SJCRH30 (cell line): ENCODE data around the gene NAPA. TPM values are rescaled to one million over a fixed set of nuclear protein-coding genes. Genes with fewer than 3 reads are reported as not detected.

Experiments
- DNase-seq, 2 experiments: peaks; one replicate each; pipeline ENCODE4 v3.0.0-alpha.2; 2015 to 2020
- H3K27ac ChIP-seq: fragments of 250-450 bp; sonication (Bioruptor Pico); 2 replicates; pipeline ENCODE4 v1.5.1; 2020; ENCODE audit warnings: mild to moderate bottlenecking, moderate library complexity
- H3K27me3 ChIP-seq: fragments of 250-450 bp; sonication (Bioruptor Pico); 2 replicates; pipeline ENCODE4 v1.5.1; 2020; ENCODE audit warnings: mild to moderate bottlenecking, moderate library complexity
- H3K36me3 ChIP-seq: fragments of 250-450 bp; sonication (Bioruptor Pico); 2 replicates; pipeline ENCODE4 v1.5.1; 2020; ENCODE audit warnings: mild to moderate bottlenecking, moderate library complexity
- H3K4me1 ChIP-seq: fragments of 250-450 bp; sonication (Bioruptor Pico); 2 replicates; pipeline ENCODE4 v1.5.1; 2020; ENCODE audit warnings: mild to moderate bottlenecking, moderate library complexity
- H3K4me3 ChIP-seq: fragments of 250-450 bp; sonication (Bioruptor Pico); 2 replicates; pipeline ENCODE4 v1.5.1; 2020; ENCODE audit warnings: mild to moderate bottlenecking, moderate library complexity
- H3K9me3 ChIP-seq: fragments of 250-450 bp; sonication (Bioruptor Pico); replicated peaks from 2 replicates; pipeline ENCODE4 v1.5.1; 2020; ENCODE audit warnings: mild to moderate bottlenecking, moderate library complexity
- total RNA-seq: library from RNA; depleted of rRNA; stranded (reverse); fragments of >200 nt; shearing (Covaris generic); gene quantifications from 2 replicates; pipeline ENCODE4 v1.2.3, GENCODE V29; 2014

Gene NAPA
- total RNA-seq, 1 experiment from 2014 or later: 77.0 TPM

GRCh38 chr19:47512183-47512947 is 2.5 kb downstream of the NAPA start:
- DNase-seq: peak in 1 of 2 experiments; percentile 6

GRCh38 chr19:47511681-47512080 is 3.2 kb downstream of the NAPA start:
- no peaks in the 10 kb centered on the region for H3K9me3 ChIP-seq
- H3K27ac ChIP-seq: peak overlapping the region; percentile 69
- peak; percentile 82 to 87 for DNase-seq
- no peaks in the 10 kb centered on the region for H3K36me3 ChIP-seq
- no peak overlapping the region for H3K4me3 ChIP-seq
- peaks cover 26% of the 10 kb centered on the region for H3K4me1 ChIP-seq
- H3K27me3 ChIP-seq: no peaks in the 10 kb centered on the region

More at GRCh38 chr19:47512183-47512947, 2.5 kb downstream of the NAPA start:
- no peaks in the 10 kb centered on the region for H3K27me3 ChIP-seq
- peaks cover 26% of the 10 kb centered on the region for H3K4me1 ChIP-seq
- H3K4me3 ChIP-seq: no peak overlapping the region
- no peaks in the 10 kb centered on the region for H3K9me3 ChIP-seq
- peak overlapping the region; percentile 69 for H3K27ac ChIP-seq
- no peaks in the 10 kb centered on the region for H3K36me3 ChIP-seq

DNA sequence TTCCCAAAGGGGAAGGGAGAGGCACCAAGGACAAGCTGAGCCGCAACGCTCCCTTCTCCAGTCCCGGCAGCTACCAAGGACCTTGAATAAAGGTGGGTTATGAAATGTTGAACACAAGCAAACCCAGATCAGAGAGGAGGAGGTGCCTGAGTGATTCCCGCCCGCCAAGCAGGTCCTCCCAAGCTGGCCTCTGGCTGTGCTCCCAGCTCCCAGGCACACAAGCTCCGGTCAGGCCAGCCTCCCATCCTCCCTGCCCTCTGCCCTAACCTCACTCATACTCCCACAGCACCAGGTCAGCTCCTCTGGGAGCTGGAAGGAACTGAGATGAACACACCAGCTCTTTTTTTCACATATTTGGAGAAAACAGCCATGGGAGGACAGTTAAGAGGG is 3.7 kb downstream of the NAPA start:
- H3K36me3 ChIP-seq: 0 out of 2 replicates have a peak, but pooled peaks cover 4% of the 10 kb centered on the region
- no peaks in the 10 kb centered on the region for H3K9me3 ChIP-seq
- no peak for DNase-seq
- H3K4me3 ChIP-seq: no peak overlapping the region
- no peaks in the 10 kb centered on the region for H3K27me3 ChIP-seq
- no peak overlapping the region for H3K27ac ChIP-seq
- H3K4me1 ChIP-seq: peaks cover 26% of the 10 kb centered on the region

DNA sequence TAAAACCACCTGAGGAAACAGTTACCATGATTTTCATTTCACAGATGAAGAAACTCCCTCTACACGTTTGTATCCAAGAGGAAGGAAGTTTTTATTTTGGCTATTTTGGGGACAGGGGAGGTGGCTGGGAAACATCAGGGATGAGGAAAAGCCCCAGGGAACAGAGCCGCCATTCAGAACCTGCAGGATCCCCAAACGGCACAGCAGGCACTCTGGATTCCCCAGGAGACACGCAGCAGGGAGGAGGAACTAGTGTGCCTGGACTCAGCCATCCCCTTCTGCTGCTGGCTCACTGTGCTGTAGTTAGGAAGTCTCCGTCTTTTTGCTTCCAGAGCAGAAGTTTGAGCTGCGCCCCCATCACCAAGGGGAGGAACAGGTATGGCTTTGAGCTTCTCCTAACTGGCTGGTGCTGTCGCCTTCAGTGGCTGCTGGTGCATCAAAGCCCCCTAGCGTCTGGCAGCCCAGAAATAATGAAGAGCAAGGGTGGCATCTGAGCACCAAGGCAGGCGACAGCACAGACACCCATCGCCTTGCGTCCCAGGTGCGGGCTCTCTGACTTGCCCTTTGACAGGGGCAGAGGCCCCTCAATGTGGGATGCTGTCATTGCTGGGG is 4.2 kb downstream of the NAPA start:
- no peaks in the 10 kb centered on the region for H3K9me3 ChIP-seq
- H3K4me1 ChIP-seq: peaks cover 26% of the 10 kb centered on the region
- DNase-seq: no peak
- H3K36me3 ChIP-seq: 0 out of 2 replicates have a peak, but pooled peaks cover 4% of the 10 kb centered on the region
- H3K27ac ChIP-seq: no peak overlapping the region
- no peak overlapping the region for H3K4me3 ChIP-seq
- H3K27me3 ChIP-seq: no peaks in the 10 kb centered on the region

GRCh38 chr19:47509973-47510372 is 4.9 kb downstream of the NAPA start:
- no peak for DNase-seq
- no peaks in the 10 kb centered on the region for H3K27me3 ChIP-seq
- peaks cover 26% of the 10 kb centered on the region for H3K4me1 ChIP-seq
- H3K27ac ChIP-seq: no peak overlapping the region
- H3K36me3 ChIP-seq: 0 out of 2 replicates have a peak, but pooled peaks cover 4% of the 10 kb centered on the region
- H3K4me3 ChIP-seq: no peak overlapping the region
- H3K9me3 ChIP-seq: no peaks in the 10 kb centered on the region

GRCh38 chr19:47509170-47509847 is 5.6 kb downstream of the NAPA start:
- no peaks in the 10 kb centered on the region for H3K27me3 ChIP-seq
- H3K4me1 ChIP-seq: peaks cover 26% of the 10 kb centered on the region
- H3K4me3 ChIP-seq: no peak overlapping the region
- no peak overlapping the region for H3K27ac ChIP-seq
- H3K9me3 ChIP-seq: no peaks in the 10 kb centered on the region
- DNase-seq: peak in 1 of 2 experiments; percentile 4
- 0 out of 2 replicates have a peak, but pooled peaks cover 4% of the 10 kb centered on the region for H3K36me3 ChIP-seq

DNA sequence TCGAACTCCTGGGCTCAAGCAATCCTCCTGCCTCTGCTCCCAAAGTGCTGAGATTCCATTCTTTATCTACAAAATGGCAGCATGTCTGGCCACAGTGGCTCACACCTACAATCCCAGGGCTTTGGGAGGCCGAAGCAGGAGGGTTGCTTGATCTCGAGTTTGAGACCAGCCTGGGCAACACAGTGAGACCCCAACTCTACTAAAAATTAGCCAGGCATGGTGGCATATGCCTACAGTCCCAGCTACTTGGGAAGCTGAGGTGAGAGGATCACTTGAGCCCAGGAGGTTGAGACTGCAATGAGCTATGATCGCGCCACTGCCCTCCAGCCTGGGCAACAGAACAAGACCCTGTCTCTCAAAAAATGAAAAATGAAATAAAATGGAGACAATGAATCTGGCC is 6.1 kb downstream of the NAPA start:
- Histone ChIP-seq H3K4me1 (peaks cover 26% of the 10 kb centered on the region), H3K36me3 (peaks cover 4% of the 10 kb centered on the region; the same call in 1 of the 2 replicates)

GRCh38 chr19:47507924-47508553 is 6.8 kb downstream of the NAPA start:
- H3K9me3 ChIP-seq: no peaks in the 10 kb centered on the region
- no peak overlapping the region for H3K27ac ChIP-seq
- H3K36me3 ChIP-seq: peaks cover 11% of the 10 kb centered on the region; the same call in 1 of the 2 replicates
- H3K4me1 ChIP-seq: peaks cover 22% of the 10 kb centered on the region
- peak in 1 of 2 experiments; percentile 4 for DNase-seq
- H3K4me3 ChIP-seq: no peak overlapping the region
- H3K27me3 ChIP-seq: no peaks in the 10 kb centered on the region

More for the DNA sequence above, 6.1 kb downstream of the NAPA start:
- Histone ChIP-seq H3K9me3 (no peaks in the 10 kb centered on the region), H3K4me3 (no peak overlapping the region), H3K27me3 (no peaks in the 10 kb centered on the region), H3K27ac (no peak overlapping the region)
- DNase-seq: no peak

DNA sequence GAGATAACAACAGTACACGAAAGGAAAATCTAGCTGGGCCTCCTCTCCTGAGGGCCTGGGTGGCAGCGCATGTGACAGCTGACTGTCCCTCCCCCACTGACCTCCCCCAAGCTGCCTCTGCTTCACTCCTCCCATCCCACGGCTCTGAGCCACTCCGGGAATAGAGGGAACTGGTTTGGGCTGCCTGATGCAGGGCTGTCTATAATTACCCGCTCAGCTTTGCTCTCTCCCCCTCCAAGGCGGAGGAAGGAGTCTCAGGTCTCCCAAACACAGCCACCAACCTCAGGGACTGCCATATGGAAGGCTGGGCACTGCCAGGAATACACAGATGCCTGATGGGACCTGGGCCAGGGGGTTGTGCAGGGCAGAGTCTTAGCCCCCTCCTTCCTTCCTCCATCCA is 7.9 kb downstream of the NAPA start:
- H3K27ac ChIP-seq: no peak overlapping the region
- no peak overlapping the region for H3K4me3 ChIP-seq
- H3K27me3 ChIP-seq: no peaks in the 10 kb centered on the region
- peaks cover 16% of the 10 kb centered on the region; the same call in 1 of the 2 replicates for H3K36me3 ChIP-seq
- DNase-seq: no peak
- no peaks in the 10 kb centered on the region for H3K9me3 ChIP-seq
- peaks cover 12% of the 10 kb centered on the region for H3K4me1 ChIP-seq

GRCh38 chr19:47506459-47506858 is 8.4 kb downstream of the NAPA start:
- H3K4me1 ChIP-seq: peaks cover 7% of the 10 kb centered on the region
- no peak overlapping the region for H3K4me3 ChIP-seq
- peak in 1 of 2 experiments; percentile 2 for DNase-seq
- H3K27ac ChIP-seq: no peak overlapping the region
- H3K27me3 ChIP-seq: no peaks in the 10 kb centered on the region
- H3K9me3 ChIP-seq: no peaks in the 10 kb centered on the region
- peaks cover 16% of the 10 kb centered on the region; the same call in 1 of the 2 replicates for H3K36me3 ChIP-seq

DNA sequence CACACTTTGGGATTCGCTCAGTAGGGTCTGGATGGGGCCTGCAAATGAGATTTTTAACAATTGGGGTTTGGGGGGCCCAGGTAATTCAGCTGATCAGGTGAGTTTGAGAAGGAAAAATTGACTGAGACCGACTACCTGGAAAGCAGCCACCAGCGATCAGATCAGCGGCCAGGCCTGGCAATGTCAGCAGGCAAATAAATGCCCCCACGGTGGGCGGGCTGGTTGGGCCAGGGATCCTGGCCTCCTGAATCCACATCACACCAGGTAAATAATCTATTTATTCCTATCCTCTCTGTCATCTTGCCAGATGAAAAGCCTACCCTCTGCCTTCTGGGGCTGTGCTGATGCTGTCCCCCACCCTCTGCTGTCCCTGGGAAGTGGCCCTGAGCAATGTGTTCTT is 9.4 kb downstream of the NAPA start:
- no peaks in the 10 kb centered on the region for H3K4me1 ChIP-seq
- peaks cover 16% of the 10 kb centered on the region for H3K36me3 ChIP-seq
- no peak overlapping the region for H3K4me3 ChIP-seq
- no peak for DNase-seq
- H3K27me3 ChIP-seq: no peaks in the 10 kb centered on the region
- no peaks in the 10 kb centered on the region for H3K9me3 ChIP-seq
- no peak overlapping the region for H3K27ac ChIP-seq

- no peaks in the 10 kb centered on the region for H3K4me1 ChIP-seq
- peaks cover 25% of the 10 kb centered on the region for H3K36me3 ChIP-seq
- no peaks in the 10 kb centered on the region for H3K9me3 ChIP-seq
- H3K27me3 ChIP-seq: no peaks in the 10 kb centered on the region
- no peak overlapping the region for H3K27ac ChIP-seq
- H3K4me3 ChIP-seq: no peak overlapping the region
- DNase-seq: no peak
Measured at GRCh38 chr19:47503826-47504150, 11.1 kb downstream of the NAPA start.

DNA sequence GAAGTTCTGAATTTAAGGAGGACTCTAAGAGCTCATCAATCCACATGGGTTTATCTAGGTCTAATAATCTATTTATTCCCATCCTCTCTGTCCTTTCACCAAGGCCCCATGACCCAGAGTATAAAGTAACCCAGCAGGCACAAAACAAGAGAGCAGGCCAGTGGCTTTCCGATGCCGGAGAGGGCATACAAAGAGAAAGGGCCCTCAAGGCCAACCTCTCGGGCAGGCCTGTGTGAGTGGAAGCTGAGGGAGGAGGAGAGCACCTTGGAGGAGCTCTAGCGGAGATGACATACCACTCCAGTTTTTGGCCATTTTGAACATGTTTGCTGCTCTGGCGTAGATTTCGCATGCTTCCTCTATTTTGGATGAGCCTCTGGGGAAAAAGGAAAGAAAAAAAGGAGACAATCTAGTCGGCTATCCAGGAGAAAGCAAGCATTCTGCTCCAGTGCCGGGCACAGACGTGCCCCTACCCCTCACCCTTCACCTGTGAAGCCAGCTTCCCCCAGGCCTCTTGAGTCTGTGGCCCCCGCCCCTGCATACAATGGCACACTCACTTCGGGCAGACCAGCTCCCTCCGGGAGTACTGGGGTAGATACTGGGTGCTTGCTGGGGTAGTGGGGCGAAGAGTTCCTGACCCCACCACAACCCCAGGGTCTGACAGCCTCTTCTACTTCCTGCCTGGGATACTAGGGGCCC is 11.6 kb downstream of the NAPA start:
- H3K27me3 ChIP-seq: no peaks in the 10 kb centered on the region
- no peaks in the 10 kb centered on the region for H3K9me3 ChIP-seq
- peaks cover 25% of the 10 kb centered on the region for H3K36me3 ChIP-seq
- no peaks in the 10 kb centered on the region; the same call in 1 of the 2 replicates for H3K4me1 ChIP-seq
- DNase-seq: no peak
- H3K4me3 ChIP-seq: no peak overlapping the region
- H3K27ac ChIP-seq: no peak overlapping the region
